Muscle layer of duodenum (tissue), 2 donors: Measurements from ENCODE around the gene KMT2E.

Source experiments
- H3K27ac ChIP-seq: one replicate; pipeline ENCODE4 v1.7.0; 2013; ENCODE audit warnings: mild to moderate bottlenecking, low read length
- H3K27me3 ChIP-seq: one replicate; pipeline ENCODE4 v1.7.0; 2013; ENCODE audit warnings: low read depth, mild to moderate bottlenecking, control low read depth, low read length
- H3K36me3 ChIP-seq, 2 donors: one replicate each; pipeline ENCODE4 v1.7.0; 2013; ENCODE audit warnings: low read length in 2 of 2, control low read depth in 1 of 2, mild to moderate bottlenecking in 1 of 2; ENCODE audit not compliant: insufficient read depth in 2 of 2, control insufficient read depth in 1 of 2
- H3K4me1 ChIP-seq, 2 donors: one replicate each; pipeline ENCODE4 v1.7.0; 2013; ENCODE audit warnings: low read length in 2 of 2, mild to moderate bottlenecking in 2 of 2, control low read depth in 1 of 2, moderate library complexity in 1 of 2; ENCODE audit not compliant: insufficient read depth in 2 of 2, control insufficient read depth in 1 of 2
- H3K4me3 ChIP-seq, 2 donors: one replicate each; pipeline ENCODE4 v1.7.0; 2013; ENCODE audit warnings: low read length in 2 of 2, low read depth in 1 of 2, mild to moderate bottlenecking in 1 of 2
- H3K9me3 ChIP-seq, 2 donors: one replicate each; pipeline ENCODE4 v1.7.0; 2013; ENCODE audit warnings: low read length in 2 of 2, control low read depth in 1 of 2, mild to moderate bottlenecking in 1 of 2; ENCODE audit not compliant: control insufficient read depth in 1 of 2
- donor health status: healthy.

KMT2E gene

GRCh38 chr7:105118612-105119600 lies 104.9 kb downstream of the KMT2E start:
- H3K27ac ChIP-seq: no peak overlapping the region
- H3K4me3 ChIP-seq: no peak overlapping the region
- no peaks in the 10 kb centered on the region for H3K27me3 ChIP-seq
- no peaks in the 10 kb centered on the region for H3K9me3 ChIP-seq
- peaks cover 1 to 22% of the 10 kb centered on the region in 2 donors for H3K36me3 ChIP-seq
- H3K4me1 ChIP-seq: no peaks in the 10 kb centered on the region

GRCh38 chr7:105122619-105123018 lies 108.6 kb downstream of the KMT2E start:
- H3K36me3 ChIP-seq: peaks cover 18 to 21% of the 10 kb centered on the region in 2 donors
- H3K27me3 ChIP-seq: no peaks in the 10 kb centered on the region
- H3K9me3 ChIP-seq: no peaks in the 10 kb centered on the region
- no peak overlapping the region for H3K27ac ChIP-seq
- H3K4me1 ChIP-seq: no peaks in the 10 kb centered on the region
- no peak overlapping the region for H3K4me3 ChIP-seq

DNA sequence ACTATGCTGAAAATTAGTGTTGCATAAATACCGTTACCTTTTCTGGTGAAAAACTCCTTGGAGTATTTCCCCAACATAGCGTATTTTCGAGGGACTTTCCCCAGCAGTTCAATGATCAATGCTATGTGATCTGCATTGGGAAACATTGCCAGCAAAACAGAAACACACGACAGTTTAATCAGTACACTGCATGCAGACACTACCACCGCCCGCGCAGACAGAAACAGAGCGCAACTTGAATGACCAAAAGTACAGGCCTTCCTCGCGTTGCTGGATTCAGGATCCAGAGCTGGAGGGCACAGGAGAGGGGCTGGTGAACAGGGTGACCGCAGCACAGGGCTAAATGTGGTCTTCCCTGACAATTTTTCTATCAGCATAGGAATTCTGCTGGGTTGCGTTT lies 111.7 kb downstream of the KMT2E start:
- Histone ChIP-seq H3K9me3 (no peaks in the 10 kb centered on the region), H3K36me3 (peaks cover 18 to 21% of the 10 kb centered on the region in 2 donors), H3K27me3 (no peaks in the 10 kb centered on the region), H3K4me1 (no peaks in the 10 kb centered on the region), H3K4me3 (no peak overlapping the region), H3K27ac (no peak overlapping the region)

DNA sequence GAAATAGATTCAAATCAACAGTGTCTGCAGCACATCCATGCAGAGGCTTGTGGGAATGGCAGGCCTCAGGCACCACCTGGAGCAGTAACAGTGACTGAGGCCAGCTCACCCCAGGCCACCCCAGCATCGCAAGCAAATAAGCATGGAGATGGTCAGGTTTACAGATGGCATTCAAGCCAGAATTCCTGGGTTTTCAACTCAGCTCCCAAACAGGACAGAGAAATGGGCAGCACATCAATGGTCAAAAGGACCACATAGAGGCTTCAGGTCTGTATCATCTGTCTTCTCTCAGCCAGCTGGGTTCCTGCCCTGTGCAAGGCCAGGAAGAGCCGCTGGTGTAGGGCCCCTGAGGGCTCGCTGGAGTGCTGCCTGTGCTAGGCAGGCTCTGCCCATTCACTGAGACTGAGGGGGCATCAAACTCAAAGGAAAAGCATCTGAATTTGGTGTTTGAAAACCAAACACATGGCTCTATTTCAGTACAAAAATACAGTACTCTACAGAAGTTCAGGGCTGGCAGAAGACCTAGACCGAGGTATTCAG lies 112.5 kb downstream of the KMT2E start:
- Histone ChIP-seq H3K4me1 (no peaks in the 10 kb centered on the region), H3K27me3 (no peaks in the 10 kb centered on the region), H3K36me3 (peaks cover 18 to 21% of the 10 kb centered on the region in 2 donors), H3K9me3 (no peaks in the 10 kb centered on the region), H3K4me3 (no peak overlapping the region), H3K27ac (no peak overlapping the region)

- Histone ChIP-seq H3K9me3 (no peaks in the 10 kb centered on the region), H3K4me3 (no peak overlapping the region), H3K36me3 (peaks cover 18 to 26% of the 10 kb centered on the region in 2 donors), H3K27ac (no peak overlapping the region), H3K27me3 (no peaks in the 10 kb centered on the region), H3K4me1 (no peaks in the 10 kb centered on the region)
Measured at GRCh38 chr7:105127179-105127578, 113.2 kb downstream of the KMT2E start.

GRCh38 chr7:105130048-105130447 lies 116.0 kb downstream of the KMT2E start:
- no peak overlapping the region for H3K27ac ChIP-seq
- no peak overlapping the region for H3K4me3 ChIP-seq
- H3K9me3 ChIP-seq: no peaks in the 10 kb centered on the region
- H3K27me3 ChIP-seq: no peaks in the 10 kb centered on the region
- H3K36me3 ChIP-seq: peaks cover 19 to 28% of the 10 kb centered on the region in 2 donors
- no peaks in the 10 kb centered on the region for H3K4me1 ChIP-seq

- Histone ChIP-seq H3K4me1 (no peaks in the 10 kb centered on the region), H3K9me3 (no peaks in the 10 kb centered on the region), H3K36me3 (peaks cover 16 to 27% of the 10 kb centered on the region in 2 donors), H3K27ac (no peak overlapping the region), H3K4me3 (no peak overlapping the region), H3K27me3 (no peaks in the 10 kb centered on the region)
Measured at GRCh38 chr7:105130580-105130979, 116.6 kb downstream of the KMT2E start.

- Histone ChIP-seq H3K4me3 (no peak overlapping the region), H3K27ac (no peak overlapping the region), H3K36me3 (peaks cover 10 to 21% of the 10 kb centered on the region in 2 donors), H3K4me1 (no peaks in the 10 kb centered on the region), H3K9me3 (no peaks in the 10 kb centered on the region), H3K27me3 (no peaks in the 10 kb centered on the region)
Measured at GRCh38 chr7:105131033-105131656, 117.1 kb downstream of the KMT2E start.

DNA sequence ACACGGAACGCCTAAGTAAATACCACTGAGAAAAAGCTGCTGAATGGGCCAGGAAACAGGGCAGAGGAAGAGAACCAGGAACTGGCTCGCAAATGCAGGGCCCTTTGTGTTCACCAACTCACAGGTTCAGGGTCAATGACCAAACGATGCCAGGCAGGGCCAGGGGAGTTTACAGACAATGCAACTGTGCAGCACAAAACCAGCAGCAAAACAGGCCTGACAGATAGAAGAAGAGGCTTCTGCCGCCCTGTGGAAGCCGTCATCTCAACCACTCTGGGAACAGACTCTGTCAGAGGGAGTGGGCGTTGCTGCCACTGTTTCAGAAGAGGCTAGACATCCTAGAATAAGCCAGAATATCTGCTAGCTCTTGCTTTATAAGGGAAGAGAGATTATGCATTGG lies 117.9 kb downstream of the KMT2E start:
- H3K27ac ChIP-seq: no peak overlapping the region
- no peaks in the 10 kb centered on the region for H3K27me3 ChIP-seq
- H3K4me3 ChIP-seq: no peak overlapping the region
- no peaks in the 10 kb centered on the region for H3K4me1 ChIP-seq
- no peaks in the 10 kb centered on the region for H3K9me3 ChIP-seq
- peaks cover 5 to 14% of the 10 kb centered on the region in 2 donors for H3K36me3 ChIP-seq

DNA sequence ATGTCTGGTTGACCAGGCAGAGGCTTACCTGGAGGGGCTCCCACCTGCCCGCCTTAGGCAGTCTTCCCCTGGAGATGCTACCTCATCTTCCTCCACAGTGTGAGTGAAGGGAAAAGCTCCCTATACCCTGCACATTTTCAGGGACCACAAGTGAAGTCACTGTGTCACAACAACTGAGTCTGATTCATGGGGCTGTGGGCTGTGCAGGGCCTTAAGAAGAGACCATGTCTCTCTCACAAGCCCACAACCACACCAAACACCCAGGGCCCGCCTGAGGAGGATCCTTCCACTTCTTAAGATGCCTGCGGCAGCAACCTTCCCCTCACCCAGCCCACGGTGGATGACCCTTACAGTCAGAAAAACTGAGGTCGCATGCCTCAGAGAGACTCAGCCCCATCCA lies 118.3 kb downstream of the KMT2E start:
- Histone ChIP-seq H3K27me3 (no peaks in the 10 kb centered on the region), H3K36me3 (peaks cover 5 to 14% of the 10 kb centered on the region in 2 donors), H3K9me3 (no peaks in the 10 kb centered on the region), H3K4me3 (no peak overlapping the region), H3K27ac (no peak overlapping the region), H3K4me1 (no peaks in the 10 kb centered on the region)

DNA sequence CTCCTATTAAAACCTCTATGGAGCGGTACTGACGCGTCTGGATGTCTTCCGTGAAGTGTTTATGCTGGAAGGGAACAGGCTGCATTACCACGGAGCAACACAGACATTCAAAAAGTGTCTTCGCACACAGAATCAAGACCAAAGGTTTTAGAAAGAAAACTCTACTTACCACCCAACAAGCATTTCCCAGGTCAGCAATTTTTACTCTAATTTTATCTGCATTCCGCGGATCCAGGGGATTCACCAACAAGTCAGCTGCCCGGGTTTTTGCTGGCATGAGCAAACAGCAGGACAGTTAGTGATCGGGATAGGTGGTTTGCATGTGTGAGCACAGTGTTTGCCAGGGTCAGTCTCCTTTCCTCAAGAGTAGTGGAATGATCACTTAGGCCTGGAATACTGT lies 118.8 kb downstream of the KMT2E start:
- Histone ChIP-seq H3K27ac (no peak overlapping the region), H3K4me1 (no peaks in the 10 kb centered on the region), H3K27me3 (no peaks in the 10 kb centered on the region), H3K4me3 (no peak overlapping the region), H3K9me3 (no peaks in the 10 kb centered on the region), H3K36me3 (peaks cover 5 to 14% of the 10 kb centered on the region in 2 donors)
